HG03432 (cell line): ENCODE data around the gene PTGES.
"Not testable (repeated sequence)": the region's sequence is repeated elsewhere in the genome, so short reads cannot be mapped to it uniquely, and the experiment has no call there.

ENCODE experiments used
- ATAC-seq: cut with Tn5 transposase; IDR thresholded peaks from one replicate; pipeline ENCODE4 v1.9.1; 2021; ENCODE audit warnings: mild to moderate bottlenecking, moderate library complexity; ENCODE audit not compliant: unreplicated experiment

PTGES gene, protein sequence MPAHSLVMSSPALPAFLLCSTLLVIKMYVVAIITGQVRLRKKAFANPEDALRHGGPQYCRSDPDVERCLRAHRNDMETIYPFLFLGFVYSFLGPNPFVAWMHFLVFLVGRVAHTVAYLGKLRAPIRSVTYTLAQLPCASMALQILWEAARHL

DNA sequence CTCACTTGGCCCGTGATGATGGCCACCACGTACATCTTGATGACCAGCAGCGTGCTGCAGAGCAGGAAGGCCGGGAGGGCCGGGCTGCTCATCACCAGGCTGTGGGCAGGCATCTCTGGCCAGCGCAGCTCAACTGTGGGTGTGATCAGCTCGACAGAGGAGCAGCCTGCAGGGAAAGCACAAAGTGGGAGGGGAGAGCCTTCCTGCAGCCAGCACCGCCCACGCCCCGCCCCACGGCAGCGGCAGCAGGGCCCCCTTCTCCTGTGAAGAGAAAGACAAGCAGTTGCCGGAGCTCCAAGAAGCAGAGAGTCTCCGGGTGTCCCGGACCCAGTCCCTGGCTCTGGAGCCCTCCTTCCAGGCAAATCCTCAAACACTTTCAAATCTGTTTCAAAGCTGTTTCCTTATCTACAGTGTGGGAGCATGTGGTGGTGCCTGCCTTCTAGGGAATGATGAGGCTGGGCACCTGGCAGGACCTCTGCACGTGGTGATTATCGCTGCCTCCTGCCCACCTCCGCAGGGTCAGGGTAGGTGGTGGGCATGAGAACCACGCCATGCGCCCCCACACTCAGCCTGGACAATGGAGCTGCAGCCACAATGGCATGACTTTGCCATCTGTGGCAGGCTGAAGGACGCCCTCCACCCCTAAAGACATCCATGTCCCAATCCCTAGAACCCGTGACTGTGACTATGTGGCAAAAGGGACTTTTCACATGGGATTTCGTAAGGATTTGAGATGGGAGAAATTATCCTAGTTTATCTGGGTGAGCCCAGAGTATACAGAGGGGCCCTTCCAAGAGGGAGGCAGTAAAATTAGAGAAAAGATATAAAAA, at the start of gene PTGES:
TSS of gene PTGES (minus strand) at position 143 of the 830 bp plus-strand sequence. CDS start at position 113, 30 bp downstream.
- no peak for ATAC-seq

DNA sequence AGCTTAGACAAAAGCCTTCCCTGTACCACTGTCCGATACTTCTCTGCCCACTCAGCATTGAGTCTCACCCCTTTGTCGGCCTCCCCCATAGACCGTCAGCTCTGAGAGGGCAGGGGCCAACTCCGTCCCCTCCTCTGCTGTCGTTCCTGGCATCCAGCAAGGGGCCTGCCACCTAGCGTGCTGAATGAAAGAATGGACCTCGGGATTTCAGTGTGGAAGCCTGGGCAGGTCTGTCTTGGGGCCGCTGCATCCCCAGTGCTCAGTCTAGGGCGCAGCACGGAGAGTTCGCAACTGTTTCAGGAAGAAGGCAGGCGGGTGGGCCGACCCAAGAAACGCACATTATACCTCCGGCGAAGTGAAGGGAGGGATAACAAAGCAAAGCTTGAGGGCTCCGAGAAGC, 48.7 kb upstream of the PTGES start:
- ATAC-seq = no peak

DNA sequence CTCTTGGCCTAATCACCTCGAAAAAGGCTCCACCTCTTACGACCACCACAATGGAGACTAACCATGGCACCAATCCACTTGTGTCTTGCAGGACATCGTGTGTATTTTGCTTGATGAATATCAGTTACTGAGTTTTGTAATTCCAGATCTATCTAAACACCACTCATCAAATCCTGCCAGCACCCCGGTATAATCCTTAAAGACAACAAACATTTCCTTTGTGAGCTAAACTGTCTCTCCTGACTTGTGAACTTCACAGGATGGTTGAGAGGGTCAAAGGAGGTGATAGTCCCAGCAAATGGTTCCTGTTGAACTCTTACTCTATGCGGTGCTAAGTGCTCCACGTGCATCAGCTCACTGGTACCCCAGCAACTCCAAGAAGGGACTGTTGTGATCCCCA, 46.1 kb upstream of the PTGES start:
- ATAC-seq = no peak

DNA sequence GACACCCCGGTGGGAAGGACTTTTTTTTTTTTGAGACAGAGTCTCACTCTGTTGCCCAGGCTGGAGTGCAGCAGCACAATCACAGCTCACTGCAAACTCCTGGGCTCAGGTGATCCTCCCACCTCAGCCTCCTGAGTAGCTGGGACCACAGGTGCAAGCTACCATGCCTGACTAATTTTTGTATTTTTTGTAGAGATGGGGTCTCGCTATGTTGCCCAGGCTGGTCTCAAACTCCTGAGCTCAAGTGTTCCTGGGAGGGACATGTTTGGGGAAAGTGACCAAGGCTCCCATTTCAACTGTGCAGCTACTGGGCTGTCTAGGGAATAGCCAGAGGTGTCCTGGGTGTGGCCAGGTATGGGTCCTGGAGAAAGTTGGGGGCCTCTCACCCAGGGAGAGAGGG, 43.2 kb upstream of the PTGES start:
- not testable (repeated sequence) for ATAC-seq

DNA sequence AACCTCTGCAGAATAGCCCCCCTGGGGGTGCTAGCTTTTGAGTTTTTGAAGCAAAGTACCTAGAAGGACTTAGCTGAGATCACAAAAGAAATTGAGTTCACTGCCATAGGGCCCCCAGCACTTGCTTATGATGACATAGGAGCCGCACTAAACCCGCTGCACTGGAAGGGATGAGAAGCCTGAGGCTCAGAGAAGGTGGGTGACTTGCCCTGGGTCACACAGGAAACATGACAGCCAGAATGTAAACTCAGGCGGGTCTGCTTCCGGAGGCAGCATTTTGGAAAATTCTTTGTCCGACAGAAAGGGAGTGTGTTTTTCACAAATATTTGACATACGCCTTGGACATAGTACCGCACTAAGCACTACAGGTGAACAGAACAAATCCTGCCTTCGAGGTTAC, 41.7 kb upstream of the PTGES start:
- ATAC-seq = no peak

DNA sequence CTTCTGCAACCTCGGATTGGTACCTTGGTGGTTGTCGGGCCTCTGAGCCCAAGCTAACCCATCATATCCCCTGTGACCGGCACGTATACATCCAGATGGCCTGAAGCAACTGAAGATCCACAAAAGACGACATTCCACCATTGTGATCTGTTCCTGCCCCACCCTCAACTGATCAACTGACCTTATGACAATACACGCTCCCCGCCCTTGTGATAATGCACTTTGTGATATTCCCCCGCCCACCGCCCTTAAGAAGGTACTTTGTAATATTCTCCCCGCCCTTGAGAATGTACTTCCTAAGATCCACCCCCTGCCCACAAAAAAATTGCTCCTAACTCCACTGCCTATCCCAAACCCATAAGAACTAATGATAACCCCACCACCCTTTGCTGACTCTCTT, 33.6 kb upstream of the PTGES start:
- ATAC-seq = no peak

DNA sequence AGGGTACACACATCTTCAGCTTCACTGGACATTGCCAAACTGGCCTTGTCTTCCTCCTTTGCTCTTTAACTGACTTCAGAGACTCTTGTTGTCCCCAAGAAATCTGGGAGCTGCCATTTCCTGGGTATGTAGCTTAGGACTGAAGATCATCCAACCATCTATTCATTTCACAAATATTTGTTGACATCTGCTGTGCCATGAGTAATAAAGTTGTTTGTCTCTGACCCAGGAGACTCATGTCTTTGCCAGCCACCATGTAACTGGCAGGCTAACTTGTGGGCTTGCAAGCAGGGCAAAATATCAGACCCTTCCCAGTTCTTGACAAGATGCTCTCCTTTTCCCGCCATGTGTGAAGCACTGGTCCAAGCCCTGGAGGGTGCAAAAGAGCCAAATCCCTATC, 33.0 kb upstream of the PTGES start:
- ATAC-seq = no peak

DNA sequence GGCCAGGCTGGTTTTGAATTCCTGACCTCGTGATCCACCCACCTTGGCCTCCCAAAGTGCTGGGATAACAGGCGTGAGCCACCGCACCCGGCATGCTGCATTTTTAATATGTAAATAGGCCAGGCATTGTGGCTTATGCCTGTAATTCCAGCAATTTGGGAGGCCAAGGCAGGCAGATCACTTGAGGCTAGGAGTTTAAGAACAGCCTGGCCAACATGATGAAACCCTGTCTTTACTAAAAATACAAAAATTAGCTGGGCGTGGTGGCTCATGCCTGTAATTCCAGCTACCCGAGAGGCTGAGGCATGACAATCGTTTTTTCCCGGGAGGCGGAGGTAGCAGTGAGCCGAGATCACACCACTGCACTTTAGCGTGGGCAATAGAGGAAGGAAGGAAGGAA, 32.1 kb upstream of the PTGES start:
- ATAC-seq = not testable (repeated sequence)

DNA sequence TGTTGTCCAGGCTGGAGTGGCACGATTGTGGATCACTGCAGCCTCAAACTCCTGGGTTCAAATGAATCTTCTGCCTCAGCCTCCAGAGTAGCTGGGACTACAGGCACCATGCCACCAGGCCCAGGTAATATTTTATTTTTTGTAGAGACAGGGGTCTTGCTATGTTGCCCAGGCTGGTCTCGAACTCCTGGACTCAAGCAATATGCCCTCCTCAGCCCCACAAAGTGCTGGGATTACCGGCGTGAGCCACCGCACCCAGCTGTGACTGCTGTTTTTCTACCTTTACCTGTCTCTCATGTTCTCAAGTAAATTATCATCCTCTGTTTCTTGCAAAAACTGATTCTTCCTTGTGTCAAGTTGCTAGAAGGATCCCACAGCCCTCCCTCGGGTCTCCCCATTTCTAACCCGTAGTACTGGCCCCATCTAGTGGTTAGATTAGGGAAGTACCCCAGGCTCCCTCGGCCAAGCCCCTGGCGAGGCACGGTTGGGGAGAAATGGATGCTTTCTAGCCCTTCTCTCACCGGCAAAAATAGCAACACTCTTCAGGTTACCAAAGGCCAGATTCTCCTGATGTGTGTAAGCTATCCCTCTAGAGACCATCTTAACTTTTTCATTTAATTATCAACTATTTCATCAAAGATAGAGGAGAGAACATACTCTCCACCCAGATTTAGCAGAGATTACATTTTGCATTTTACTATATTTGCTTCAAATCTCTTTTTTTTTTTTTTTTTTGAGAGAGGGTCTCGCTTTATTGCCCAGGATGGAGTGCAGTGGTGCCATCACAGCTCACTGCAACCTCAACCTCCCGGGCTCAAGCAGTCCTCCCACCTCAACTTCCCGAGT, 30.9 kb upstream of the PTGES start:
- ATAC-seq = no peak

DNA sequence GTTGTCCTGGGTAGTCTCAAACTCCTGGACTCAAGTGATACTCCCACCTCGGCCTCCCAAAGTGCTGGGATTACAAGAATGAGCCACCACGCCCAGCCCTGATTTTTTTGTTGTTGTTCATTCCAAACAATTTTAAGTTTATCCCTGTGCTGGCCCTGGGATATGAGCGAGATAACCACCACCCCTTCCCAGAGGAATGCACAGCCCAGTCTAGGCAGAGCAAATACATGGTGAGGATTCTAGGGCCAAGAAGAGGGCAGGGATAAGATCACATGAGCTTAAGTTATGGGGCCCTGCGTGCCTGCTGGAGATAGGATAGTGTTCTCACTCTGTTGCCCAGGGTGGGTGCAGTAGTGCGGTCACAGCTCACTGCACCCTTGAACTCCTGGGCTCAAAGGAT, 29.1 kb upstream of the PTGES start:
- no peak for ATAC-seq

DNA sequence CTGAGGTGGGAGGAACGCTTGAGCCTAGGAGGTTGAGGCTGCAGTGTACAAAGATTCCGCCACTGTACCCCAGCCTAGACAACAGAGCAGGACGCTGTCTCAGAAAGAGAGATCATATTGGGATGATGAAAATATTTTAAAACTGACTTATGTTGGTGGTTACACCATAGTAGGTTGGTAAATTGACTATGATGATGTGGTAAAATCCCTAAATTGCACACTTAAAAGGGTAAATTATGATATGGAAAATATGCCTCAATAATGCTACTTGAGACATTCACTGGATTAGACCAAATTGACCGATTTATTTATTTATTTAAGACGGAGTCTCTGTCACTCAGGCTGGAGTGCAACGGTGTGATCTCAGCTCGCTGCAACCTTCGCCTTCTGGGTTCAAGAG, 28.3 kb upstream of the PTGES start:
- no peak for ATAC-seq

DNA sequence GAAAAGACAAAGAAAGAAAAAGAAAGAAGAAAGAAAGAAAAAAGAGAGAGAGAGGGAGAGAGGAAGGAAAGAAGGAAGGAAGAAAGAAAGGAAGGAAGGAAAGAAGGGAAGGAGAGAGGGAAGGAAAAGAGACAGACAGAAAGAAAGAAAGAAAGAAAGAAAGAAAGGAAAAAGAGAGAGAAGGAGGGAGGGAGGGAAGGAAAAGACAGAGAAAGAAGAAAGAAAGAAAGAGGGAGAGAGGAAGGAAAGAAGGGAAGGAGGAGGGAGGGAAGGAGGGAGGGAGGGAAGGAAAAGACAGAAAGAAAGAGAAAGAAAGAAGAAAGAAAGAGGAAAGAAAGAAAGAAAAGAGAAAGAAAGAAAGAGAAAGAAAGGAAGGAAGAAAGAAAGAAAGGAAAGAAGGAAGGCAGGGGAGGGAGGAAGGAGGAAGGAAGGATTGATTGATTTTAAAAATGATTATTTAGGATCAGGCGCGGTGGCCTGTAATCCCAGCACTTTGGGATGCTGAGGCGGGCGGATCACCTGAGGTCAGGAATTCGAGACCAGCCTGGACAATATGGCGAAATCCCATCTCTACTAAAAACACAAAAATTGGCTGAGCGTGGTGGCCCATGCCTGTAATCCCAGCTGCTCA, 26.8 kb upstream of the PTGES start:
- ATAC-seq = no peak

DNA sequence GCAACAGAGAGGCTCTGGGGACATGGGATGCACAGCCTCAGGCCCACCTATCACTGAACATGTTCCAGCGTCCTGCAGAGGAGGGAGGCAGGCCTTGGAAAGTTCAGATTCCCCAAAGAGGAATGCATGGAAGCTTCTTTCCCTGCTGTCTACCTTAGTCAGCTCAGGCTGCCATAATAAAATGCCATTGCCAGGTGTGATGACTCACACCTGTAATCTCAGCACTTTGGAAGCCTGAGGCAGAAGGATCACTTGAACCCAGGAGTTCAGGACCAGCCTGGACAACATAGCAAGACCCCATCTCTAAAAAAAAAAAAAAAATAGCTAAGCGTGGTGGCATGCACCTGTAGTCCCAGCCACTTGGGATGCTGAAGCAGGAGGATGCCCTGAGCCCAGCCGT, 25.6 kb upstream of the PTGES start:
- ATAC-seq = no peak

DNA sequence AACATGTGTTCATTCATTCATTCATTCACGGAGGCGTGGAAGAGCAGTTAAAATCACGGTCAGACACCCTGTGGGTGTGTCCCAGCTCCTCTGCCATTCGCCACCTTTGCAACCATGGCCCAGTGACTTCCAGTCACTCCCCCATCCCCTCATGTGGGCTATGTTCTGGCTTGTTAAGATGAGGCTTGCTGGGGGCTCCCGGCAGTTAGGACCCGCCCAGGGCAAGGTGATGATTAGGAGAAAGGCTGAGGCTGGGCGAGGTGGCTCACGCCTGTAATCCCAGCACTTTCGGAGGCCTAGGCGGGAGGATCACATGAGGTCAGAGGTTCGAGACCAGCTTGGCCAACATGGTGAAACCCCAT, 24.9 kb upstream of the PTGES start:
- ATAC-seq = no peak

DNA sequence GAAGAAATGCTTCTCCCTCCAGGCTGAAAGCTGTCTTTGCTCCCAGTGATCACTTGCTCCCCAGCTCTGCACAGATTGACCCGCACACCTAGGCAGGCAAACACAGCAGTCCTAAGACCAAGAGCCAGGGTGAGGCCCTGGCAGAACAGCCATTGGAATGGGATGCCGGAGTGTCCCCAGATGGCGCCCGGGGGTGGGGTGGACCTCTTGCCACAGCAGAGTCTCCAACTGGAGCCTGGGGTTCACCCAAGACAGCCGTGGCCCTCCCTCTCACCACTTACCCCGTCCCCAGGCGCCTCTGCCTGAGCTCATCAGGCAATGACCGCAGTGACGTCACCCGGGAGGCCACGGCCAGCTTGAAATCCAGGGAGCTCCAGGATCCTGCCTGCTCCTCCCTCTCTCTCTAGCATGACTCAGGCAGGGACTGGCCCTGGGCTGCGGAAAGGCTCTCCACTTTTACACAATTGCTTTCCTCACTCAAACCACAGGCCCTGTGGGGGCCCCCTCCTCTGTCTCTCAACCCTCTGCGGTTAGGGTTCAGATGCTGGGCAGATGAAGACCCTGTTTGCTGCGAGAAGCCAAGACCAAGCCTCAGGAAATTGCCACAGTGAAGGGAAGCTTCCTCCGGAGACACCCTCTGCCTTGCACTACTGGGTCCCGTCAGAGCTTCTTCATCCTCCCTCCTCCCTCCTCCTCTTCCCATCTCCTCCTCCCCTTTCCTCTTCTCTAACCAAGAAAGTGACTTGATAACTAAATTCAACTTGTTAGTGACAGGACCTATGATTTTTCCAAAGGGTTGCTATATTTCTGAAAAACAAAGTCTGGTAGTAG, 24.3 kb upstream of the PTGES start:
- no peak for ATAC-seq

DNA sequence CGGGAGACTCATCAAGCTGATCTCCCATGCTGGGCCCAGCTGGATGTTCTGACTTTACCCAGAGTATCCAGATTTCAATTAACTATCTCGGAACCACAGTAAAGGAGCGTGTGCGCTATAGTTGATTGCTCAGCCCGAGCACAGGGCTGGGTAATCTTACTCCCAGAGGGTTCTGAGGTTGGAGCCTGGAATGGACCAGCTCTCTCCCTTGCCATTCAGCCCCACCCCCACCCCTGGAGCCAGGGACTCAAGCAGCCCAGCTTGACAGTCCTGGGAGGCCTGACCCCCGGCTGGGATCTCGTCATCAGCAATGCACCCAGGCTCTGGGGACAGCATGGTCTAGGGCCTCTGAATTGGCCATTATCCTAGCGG, 23.7 kb upstream of the PTGES start:
- ATAC-seq = no peak

DNA sequence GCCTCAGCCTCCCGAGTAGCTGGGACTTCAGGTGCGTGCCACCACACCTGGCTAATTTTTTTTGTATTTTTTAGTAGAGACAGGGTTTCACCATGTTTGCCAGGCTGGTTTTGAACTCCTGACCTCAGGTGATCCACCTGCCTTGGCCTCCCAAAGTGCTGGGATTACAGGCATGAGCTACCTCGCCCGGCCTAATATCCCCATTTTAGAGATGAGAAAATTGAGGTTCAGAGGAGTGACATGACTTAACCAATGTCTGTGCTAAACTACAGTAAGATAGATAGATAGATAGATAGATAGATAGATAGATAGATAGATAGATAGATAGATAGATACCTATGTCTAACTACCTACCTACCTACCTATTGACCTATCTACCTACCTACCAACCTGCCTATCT, 23.3 kb upstream of the PTGES start:
- not testable (repeated sequence) for ATAC-seq

DNA sequence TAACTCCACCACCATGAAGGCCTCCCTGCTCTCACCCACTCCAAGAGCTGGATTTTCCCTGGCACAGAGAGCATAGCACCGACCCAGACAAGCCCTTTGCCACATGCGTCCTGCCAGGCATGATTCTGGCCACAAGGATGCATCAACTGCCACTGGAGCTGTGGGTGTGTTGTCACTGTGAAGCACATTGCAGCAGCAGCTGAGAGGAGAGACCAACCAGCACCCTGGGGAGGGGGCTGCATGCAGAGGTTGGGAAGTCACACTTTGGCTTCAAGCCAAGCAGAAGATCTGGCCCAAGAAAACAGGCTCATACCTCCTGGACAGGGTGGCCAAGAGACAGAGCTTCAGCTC, 22.6 kb upstream of the PTGES start:
- no peak for ATAC-seq

DNA sequence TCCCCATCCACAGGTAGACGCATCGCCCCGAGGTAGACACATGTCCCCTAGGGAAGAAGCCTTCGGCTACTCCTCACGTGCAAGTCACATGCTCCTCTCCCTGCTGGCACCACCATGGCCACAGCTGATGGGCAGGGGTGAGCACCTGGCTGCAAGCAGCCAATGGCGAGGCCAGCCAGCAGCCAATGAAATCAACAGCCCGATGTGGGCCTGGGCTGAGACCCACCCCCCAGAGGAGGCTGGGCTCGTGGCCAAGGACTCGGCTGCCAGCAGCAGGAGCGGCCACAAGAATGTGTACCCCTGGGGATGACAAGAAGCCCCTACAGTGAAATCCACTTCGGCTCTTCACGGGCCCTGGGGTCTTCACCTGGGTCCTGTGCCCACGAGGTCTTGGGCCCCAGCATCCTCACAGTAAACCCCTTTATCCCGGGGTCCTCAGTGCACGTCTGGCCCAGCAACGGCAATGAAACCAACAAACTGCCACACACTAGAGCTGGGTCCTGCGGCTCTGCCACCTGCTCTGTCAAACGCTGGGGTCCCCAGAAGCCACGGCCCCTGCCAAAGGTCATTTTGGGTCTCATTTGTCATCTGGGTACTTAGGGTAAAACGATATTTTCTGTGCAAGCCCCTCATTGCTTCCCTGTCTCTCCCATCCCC, 22.1 kb upstream of the PTGES start:
- ATAC-seq = no peak
